Bronchus fibroblast of lung (primary cell): ENCODE measurements around the gene SCARF2. TPM values are rescaled to one million over a fixed set of nuclear protein-coding genes. Genes with fewer than 3 reads are reported as not detected.

Source experiments
- total RNA-seq: library from RNA; depleted of rRNA; stranded (reverse); fragments of >200 nt; gene quantifications from 2 replicates; pipeline ENCODE4 v1.2.3, GENCODE V29; 2015

SCARF2 gene, protein sequence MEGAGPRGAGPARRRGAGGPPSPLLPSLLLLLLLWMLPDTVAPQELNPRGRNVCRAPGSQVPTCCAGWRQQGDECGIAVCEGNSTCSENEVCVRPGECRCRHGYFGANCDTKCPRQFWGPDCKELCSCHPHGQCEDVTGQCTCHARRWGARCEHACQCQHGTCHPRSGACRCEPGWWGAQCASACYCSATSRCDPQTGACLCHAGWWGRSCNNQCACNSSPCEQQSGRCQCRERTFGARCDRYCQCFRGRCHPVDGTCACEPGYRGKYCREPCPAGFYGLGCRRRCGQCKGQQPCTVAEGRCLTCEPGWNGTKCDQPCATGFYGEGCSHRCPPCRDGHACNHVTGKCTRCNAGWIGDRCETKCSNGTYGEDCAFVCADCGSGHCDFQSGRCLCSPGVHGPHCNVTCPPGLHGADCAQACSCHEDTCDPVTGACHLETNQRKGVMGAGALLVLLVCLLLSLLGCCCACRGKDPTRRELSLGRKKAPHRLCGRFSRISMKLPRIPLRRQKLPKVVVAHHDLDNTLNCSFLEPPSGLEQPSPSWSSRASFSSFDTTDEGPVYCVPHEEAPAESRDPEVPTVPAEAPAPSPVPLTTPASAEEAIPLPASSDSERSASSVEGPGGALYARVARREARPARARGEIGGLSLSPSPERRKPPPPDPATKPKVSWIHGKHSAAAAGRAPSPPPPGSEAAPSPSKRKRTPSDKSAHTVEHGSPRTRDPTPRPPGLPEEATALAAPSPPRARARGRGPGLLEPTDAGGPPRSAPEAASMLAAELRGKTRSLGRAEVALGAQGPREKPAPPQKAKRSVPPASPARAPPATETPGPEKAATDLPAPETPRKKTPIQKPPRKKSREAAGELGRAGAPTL
- total RNA-seq, result 31.7 and 32.1 TPM in 2 replicates

DNA sequence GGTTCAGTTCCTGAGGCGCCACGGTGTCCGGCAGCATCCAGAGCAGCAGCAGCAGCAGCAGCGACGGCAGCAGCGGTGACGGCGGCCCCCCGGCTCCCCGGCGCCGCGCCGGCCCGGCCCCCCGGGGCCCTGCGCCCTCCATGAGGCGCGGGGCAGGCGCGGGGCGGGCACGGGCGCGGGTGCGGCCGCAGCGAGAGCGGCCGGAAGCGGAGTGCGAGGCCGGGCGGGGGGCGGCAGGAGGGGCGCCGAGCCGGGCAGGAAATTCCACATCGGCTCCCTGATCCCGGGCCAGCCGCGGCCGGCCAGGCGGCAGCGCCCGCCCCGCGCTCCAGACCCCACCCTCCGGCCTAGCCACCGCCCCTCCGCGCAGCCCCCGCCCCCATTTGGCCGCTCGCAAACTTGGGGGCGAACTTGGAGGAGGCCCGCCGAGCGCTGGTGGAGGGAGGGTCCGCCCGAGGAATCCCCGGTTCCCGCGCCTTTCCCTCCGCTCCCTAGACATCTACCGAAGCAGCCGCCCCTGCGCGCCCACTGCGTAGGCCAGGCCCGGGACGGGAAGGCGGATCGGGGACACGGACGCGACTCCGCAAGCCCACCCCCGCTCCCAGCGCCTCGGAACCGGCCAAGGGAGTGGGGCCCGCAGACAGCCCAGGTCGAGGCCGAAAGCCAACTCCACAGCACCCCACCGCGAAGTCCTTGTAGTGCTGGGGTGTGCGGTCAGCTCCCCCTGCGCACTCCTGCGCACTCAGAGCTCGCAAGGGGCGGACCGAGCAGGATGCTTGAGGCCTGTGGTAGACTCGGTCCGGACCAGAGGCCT lies at the start of gene SCARF2:
SCARF2 (minus strand) TSS at position 213 of the 814 bp plus-strand sequence; CDS start at position 142, 71 bp downstream.

DNA sequence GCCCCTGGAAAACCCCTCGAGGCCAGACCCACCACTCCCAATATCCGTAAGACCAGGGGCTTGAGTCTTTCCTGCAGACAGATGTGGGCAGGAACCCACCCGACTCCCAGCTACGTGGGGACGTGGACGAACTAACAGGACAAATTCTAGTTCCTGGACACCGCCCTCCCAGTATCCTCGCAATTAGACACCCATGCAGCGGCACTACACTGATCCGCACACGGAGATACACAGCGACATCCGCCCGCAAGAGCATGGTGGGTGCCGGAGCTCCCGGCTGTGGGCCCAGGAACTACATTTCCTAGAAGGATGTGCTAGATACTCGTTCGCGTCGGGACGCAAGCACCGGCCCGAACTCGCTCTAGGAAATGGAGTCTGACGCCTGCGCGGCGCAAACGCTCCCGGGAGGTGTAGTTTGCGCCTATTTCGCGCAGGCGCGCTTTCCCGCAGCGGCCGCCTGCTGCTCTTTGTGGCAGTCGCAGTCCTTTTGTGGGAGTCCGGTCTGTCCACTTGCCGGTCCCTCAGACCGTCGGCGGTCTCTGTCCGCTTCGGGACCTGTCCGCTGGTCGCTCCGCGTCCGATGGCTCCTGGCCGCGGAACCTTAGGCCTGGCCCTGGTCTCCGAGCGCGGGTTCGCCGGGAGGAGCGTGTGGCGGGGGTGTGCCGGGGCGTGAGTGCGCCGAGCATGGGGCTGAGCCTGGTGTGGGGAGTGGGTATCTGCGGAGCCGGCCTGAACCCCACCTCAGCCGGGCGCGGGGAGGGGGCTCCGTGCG lies 43.7 kb downstream of the SCARF2 start, which contains the start of gene ZNF74:
ZNF74 (plus strand) TSS at position 447 of the 772 bp plus-strand sequence. CDS start 478 bp downstream, outside the sequence.

Other genes starting within 250 kb of the SCARF2 start
- gene RTN4R, start 169.5 kb downstream of the SCARF2 start, total RNA-seq, result 3.2 and 3.4 TPM in 2 replicates
- gene DGCR6L, start 117.8 kb downstream of the SCARF2 start, total RNA-seq, result 69.3 and 79.8 TPM in 2 replicates
- 8.8 and 8.9 TPM in 2 replicates for gene ZNF74, start 43.7 kb downstream of the SCARF2 start, total RNA-seq
- gene KLHL22, start 58.0 kb upstream of the SCARF2 start, total RNA-seq, result 21.3 and 24.0 TPM in 2 replicates
- gene MED15, start 69.8 kb upstream of the SCARF2 start, total RNA-seq, result 45.0 and 50.3 TPM in 2 replicates